ENCODE results near the gene TM4SF20. TPM values are rescaled to one million over a fixed set of nuclear protein-coding genes. Genes with fewer than 3 reads are reported as not detected.

TM4SF20 gene
- polyA plus RNA-seq, 1 of the 3 experiments (the other 2 are of a cell fraction), result 0.03 TPM

- TF ChIP-seq, protein P1, sequence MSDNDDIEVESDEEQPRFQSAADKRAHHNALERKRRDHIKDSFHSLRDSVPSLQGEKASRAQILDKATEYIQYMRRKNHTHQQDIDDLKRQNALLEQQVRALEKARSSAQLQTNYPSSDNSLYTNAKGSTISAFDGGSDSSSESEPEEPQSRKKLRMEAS (IDR thresholded peaks at IDR 0.05; ENCODE audit: low read depth), result no peak; the same call in 1 of the 2 replicates
- TF ChIP-seq FOXJ3 (CRISPR knock-in tag; IDR thresholded peaks at IDR 0.05), result no peak
- TF ChIP-seq, protein P2, sequence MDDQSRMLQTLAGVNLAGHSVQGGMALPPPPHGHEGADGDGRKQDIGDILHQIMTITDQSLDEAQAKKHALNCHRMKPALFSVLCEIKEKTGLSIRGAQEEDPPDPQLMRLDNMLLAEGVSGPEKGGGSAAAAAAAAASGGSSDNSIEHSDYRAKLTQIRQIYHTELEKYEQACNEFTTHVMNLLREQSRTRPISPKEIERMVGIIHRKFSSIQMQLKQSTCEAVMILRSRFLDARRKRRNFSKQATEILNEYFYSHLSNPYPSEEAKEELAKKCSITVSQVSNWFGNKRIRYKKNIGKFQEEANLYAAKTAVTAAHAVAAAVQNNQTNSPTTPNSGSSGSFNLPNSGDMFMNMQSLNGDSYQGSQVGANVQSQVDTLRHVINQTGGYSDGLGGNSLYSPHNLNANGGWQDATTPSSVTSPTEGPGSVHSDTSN (IDR thresholded peaks at IDR 0.05), result peak; percentile 52
- TF ChIP-seq ELF1 (IDR thresholded peaks at IDR 0.05), result no peak
- no peak for TF ChIP-seq ZBTB33 (IDR thresholded peaks at IDR 0.05; ENCODE audit: borderline replicate concordance, low read depth)
- TF ChIP-seq MXI1 (IDR thresholded peaks at IDR 0.05; ENCODE audit: low read depth, low read length), result no peak
- TF ChIP-seq SIN3A (IDR thresholded peaks at IDR 0.05; ENCODE audit: borderline replicate concordance, low read depth, low read length), result no peak
- TF ChIP-seq NRF1 (IDR thresholded peaks at IDR 0.05; ENCODE audit: low read depth, low read length), result no peak
- TF ChIP-seq, protein P3, sequence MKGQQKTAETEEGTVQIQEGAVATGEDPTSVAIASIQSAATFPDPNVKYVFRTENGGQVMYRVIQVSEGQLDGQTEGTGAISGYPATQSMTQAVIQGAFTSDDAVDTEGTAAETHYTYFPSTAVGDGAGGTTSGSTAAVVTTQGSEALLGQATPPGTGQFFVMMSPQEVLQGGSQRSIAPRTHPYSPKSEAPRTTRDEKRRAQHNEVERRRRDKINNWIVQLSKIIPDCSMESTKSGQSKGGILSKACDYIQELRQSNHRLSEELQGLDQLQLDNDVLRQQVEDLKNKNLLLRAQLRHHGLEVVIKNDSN (IDR thresholded peaks at IDR 0.05; ENCODE audit: borderline replicate concordance, low read depth), result no peak
- peak in 1 of 2 experiments; percentile 50; a peak in 1 of 4 replicates for TF ChIP-seq EP300 (IDR thresholded peaks at IDR 0.05; ENCODE audit: borderline replicate concordance in 1 of 2, low read depth in 1 of 2, low read length in 1 of 2)
- no peak for TF ChIP-seq RAD21 (IDR thresholded peaks at IDR 0.05; ENCODE audit: low read length)
- no peak for TF ChIP-seq REST (IDR thresholded peaks at IDR 0.05; ENCODE audit: low read depth, low read length)
Measured at GRCh38 chr2:227366769-227367426, 12.2 kb downstream of the TM4SF20 start (continued).
